Mammary epithelial cell (primary cell): ENCODE results near the gene CCL4.
"Not testable (repeated sequence)": the region's sequence is repeated elsewhere in the genome, so short reads cannot be mapped to it uniquely, and the experiment has no call there.

Source experiments
- CTCF ChIP-seq, 2 donors: IDR thresholded peaks in 1 of 2; conservative IDR thresholded peaks in 1 of 2; 2 replicates each; pipeline ENCODE4 v1.5.1; 2011 to 2012; ENCODE audit warnings: inconsistent platforms in 2 of 2, low read length in 2 of 2, mild to moderate bottlenecking in 2 of 2, control low read depth in 1 of 2, low read depth in 1 of 2; ENCODE audit not compliant: insufficient read depth in 1 of 2; ENCODE audit errors: extremely low read depth in 1 of 2
- EZH2 ChIP-seq: IDR thresholded peaks from 2 replicates; pipeline ENCODE4 v1.6.1; 2012; ENCODE audit warnings: low read length, inconsistent platforms, borderline replicate concordance

- TF ChIP-seq EZH2; CTCF (conservative IDR thresholded peaks at IDR 0.05 in 1 of 2, IDR thresholded peaks at IDR 0.05 in 1 of 2; ENCODE audit: extremely low read depth in 1 of 2, insufficient read depth in 1 of 2, low read depth in 1 of 2, low read length in 2 of 2): not testable (repeated sequence)
These were observed 9.5 kb downstream of the CCL4 start for GRCh38 chr17:36113131-36113530.
